ENCODE measurements around the gene IQGAP3. TPM values are rescaled to one million over a fixed set of nuclear protein-coding genes. Genes with fewer than 3 reads are reported as not detected.
A peak's percentile ranks its signal among the peaks of the same experiment; 100 is the strongest.
"Not testable (repeated sequence)": the region's sequence is repeated elsewhere in the genome, so short reads cannot be mapped to it uniquely, and the experiment has no call there.

IQGAP3 gene
- total RNA-seq, 2 donors from 2014 or later = 13.6 to 22.5 TPM

DNA sequence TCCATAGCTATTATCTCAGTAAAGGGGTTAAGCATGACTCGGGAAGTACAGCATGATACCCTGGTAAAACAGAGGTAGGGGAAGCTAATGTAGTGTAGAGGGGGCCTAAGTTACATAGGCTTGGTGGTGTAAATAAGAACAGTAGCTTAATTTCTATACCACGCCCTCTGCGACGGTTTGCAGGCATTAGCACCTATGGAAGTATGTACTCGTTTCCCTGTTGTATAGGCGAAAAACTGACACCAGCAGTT, 18.7 kb upstream of the IQGAP3 start:
- H3K36me3 Mint-ChIP-seq (ENCODE audit: insufficient read depth in 2 of 2) = peaks cover 4 to 7% of the 10 kb centered on the region in 2 donors
- peaks cover 24% of the 10 kb centered on the region for H3K4me1 Mint-ChIP-seq (ENCODE audit: low read depth)
- H3K4me3 Mint-ChIP-seq = peak overlapping the region; percentile 83 to 87
- no peak for DNase-seq
- H3K27me3 Mint-ChIP-seq (ENCODE audit: low read depth) = no peaks in the 10 kb centered on the region
- peak overlapping the region; percentile 92 for H3K27ac Mint-ChIP-seq
- peak in 1 of 2 donors; percentile 11 for ATAC-seq (replicated peaks in 1 of 2)
- H3K9me3 Mint-ChIP-seq = no peaks in the 10 kb centered on the region

DNA sequence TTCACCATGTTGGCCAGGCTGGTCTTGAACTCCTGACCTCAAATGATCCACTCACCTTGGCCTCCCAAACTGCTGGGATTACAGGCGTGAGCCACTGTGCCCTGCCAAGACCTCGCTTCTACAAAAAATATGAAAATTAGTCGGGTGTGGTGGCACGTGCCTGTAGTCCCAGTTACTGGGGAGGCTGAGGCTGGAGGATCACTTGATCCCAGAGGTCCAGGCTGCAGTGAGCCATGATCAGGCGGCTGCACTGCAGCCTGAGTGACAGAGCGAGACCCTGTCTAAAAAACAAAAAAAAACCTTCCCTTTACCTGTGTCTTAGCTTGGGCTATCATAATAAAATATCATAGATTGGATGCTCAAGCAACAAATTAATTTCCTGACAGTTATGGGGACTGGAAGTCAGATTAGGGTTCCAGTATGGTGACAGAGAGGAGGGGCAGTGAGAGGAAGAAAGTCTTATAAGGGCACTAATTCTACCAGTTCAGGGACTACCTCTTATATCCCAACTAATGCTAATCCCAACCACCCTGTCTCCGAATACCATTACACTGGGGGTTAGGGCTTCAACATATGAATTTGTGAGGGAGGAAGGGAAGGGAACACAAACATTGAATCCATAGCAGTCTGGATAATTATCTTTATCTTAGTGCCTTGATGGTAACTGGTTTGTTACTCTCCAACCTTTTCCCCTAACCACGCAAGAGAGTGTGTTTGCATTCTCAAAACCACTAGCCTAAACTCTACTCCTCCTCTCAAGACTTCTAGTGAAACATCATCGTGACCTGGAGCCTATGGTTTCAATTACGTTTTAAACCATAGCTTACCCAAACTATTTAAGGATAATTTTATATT, 18.2 kb upstream of the IQGAP3 start:
- Mint-ChIP-seq H3K4me1 (ENCODE audit: low read depth) (peaks cover 24% of the 10 kb centered on the region), H3K36me3 (ENCODE audit: insufficient read depth in 2 of 2) (peaks cover 4 to 7% of the 10 kb centered on the region in 2 donors), H3K27ac (peak overlapping the region; percentile 92), H3K4me3 (peak overlapping the region; percentile 83 to 87), H3K27me3 (ENCODE audit: low read depth) (no peaks in the 10 kb centered on the region), H3K9me3 (no peaks in the 10 kb centered on the region)
- DNase-seq (no peak), ATAC-seq (replicated peaks in 1 of 2) (no peak)

DNA sequence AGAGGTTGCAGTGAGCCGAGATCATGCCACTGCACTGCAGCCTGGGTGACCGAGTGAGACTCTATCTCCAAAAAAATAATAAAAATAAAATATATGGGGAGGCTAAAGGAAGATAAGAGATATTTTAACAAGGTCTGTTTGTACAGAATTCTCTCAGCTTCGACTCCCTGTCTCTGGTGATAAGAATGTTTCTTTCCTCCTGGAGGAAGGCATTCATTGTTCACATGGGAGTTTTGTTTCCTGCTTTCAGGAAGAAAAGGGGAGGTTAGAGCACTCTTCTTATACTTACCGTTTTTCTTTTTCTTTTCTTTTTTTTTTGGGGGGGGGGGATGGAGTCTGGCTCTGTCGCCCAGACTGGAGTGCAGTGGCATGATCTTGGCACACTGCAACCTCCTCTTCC, 17.2 kb upstream of the IQGAP3 start:
- peaks cover 18% of the 10 kb centered on the region for H3K4me1 Mint-ChIP-seq (ENCODE audit: low read depth)
- H3K27ac Mint-ChIP-seq = no peak overlapping the region
- H3K9me3 Mint-ChIP-seq = no peaks in the 10 kb centered on the region
- DNase-seq (no peak), ATAC-seq (replicated peaks in 1 of 2) (no peak)
- no peak overlapping the region for H3K4me3 Mint-ChIP-seq
- H3K36me3 Mint-ChIP-seq (ENCODE audit: insufficient read depth in 2 of 2) = no peaks in the 10 kb centered on the region
- no peaks in the 10 kb centered on the region for H3K27me3 Mint-ChIP-seq (ENCODE audit: low read depth)

DNA sequence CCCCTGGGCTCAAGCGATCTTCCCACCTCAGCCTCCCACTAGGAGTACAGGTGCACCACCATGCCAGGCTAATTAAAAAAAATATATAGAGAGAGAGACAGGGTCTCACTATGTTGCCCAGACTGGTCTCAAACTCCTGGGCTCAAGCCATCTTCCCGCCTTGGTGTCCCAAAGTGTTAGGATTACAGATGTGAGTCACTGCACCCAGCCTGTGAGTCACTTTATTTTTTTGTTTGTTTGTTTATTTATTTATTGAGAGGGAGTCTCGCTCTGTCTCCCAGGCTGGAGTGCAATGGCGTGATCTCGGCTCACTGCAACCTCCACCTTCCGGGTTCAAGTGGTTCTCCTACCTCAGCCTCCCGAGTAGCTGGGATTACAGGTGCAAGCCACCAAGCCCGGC, 15.6 kb upstream of the IQGAP3 start:
- not testable (repeated sequence) for H3K9me3 Mint-ChIP-seq; H3K27me3 Mint-ChIP-seq (ENCODE audit: low read depth); H3K27ac Mint-ChIP-seq; H3K4me3 Mint-ChIP-seq; H3K36me3 Mint-ChIP-seq (ENCODE audit: insufficient read depth in 2 of 2); ATAC-seq (replicated peaks in 1 of 2); DNase-seq
- peaks cover 32% of the 10 kb centered on the region for H3K4me1 Mint-ChIP-seq (ENCODE audit: low read depth)

DNA sequence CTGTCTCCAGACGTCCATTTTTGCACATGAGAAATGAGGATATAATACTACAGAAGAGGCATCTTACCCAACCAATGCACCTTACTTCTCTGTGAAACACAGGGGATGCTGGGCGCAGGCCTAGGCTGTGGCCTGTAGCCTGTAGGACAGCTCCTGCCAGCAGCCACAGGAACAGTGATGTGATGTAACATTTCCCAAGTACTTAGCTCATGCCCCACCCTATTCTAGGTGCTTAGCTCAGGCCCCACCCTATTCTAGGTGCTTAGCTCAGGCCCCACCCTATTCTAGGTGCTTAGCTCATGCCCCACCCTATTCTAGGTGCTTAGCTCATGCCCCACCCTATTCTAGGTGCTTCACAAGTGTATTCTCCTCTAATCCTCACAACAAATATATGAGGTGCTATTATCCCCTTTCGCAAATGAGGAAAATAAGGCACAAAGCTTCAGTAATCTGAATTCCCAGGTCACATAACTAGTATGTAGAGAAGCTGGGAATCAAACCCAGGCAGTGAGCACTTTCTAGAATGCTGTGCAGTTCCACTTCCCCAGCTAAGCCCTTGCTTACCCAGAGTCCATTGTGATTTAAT, 14.6 kb upstream of the IQGAP3 start:
- Mint-ChIP-seq H3K27ac (no peak overlapping the region), H3K27me3 (ENCODE audit: low read depth) (no peaks in the 10 kb centered on the region), H3K9me3 (no peaks in the 10 kb centered on the region), H3K4me1 (ENCODE audit: low read depth) (peaks cover 34% of the 10 kb centered on the region), H3K4me3 (no peak overlapping the region), H3K36me3 (ENCODE audit: insufficient read depth in 2 of 2) (no peaks in the 10 kb centered on the region)
- ATAC-seq (replicated peaks in 1 of 2) (no peak), DNase-seq (no peak)

DNA sequence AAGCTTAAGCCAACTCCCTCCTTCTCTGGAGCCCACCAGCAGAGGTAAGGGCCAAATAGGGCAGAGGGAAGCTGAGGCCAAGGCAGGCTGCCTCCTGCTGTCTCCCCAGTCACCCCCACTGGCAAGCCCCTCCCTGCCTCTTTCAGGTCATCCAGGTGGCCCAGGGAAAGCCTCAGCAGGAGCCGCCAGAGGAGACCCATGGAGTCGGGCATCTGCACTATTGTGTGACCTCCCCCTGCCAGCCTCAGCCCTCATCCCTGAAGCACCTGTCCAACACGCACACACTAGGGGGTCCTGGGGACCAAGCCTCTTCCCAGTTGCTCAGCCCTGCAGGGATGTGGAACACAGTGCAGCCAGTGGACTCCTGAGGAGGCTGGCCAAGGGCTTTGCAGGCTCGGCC, 14.0 kb upstream of the IQGAP3 start:
- Mint-ChIP-seq H3K27me3 (ENCODE audit: low read depth) (no peaks in the 10 kb centered on the region), H3K4me1 (ENCODE audit: low read depth) (peaks cover 40% of the 10 kb centered on the region), H3K9me3 (no peaks in the 10 kb centered on the region), H3K36me3 (ENCODE audit: insufficient read depth in 2 of 2) (no peaks in the 10 kb centered on the region), H3K27ac (no peak overlapping the region), H3K4me3 (no peak overlapping the region)
- DNase-seq = no peak
- ATAC-seq (replicated peaks in 1 of 2) = no peak

DNA sequence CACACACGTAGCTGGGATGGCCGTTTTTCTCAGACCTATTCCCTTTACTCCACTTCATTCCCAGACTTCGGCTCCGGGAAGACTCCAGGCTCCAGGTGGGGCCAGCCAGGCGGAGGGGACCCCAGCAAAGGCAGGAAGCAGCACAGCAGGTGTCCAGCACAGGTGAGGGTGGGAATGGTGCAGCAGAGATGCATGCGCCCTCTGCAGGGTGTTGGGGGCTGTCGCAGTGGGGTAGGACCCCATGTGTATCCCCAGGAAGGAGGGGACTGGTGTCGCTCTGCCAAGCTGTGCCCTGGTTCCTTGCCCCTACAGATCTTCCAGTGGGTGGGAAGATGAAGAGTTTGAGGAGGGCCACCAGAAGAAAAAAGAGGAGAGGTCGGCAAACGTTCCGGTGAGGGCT, 12.4 kb upstream of the IQGAP3 start:
- no peaks in the 10 kb centered on the region for H3K36me3 Mint-ChIP-seq (ENCODE audit: insufficient read depth in 2 of 2)
- H3K27ac Mint-ChIP-seq = no peak overlapping the region
- H3K9me3 Mint-ChIP-seq = no peaks in the 10 kb centered on the region
- no peak overlapping the region for H3K4me3 Mint-ChIP-seq
- H3K4me1 Mint-ChIP-seq (ENCODE audit: low read depth) = peaks cover 35% of the 10 kb centered on the region
- DNase-seq (no peak), ATAC-seq (replicated peaks in 1 of 2) (no peak)
- no peaks in the 10 kb centered on the region for H3K27me3 Mint-ChIP-seq (ENCODE audit: low read depth)

DNA sequence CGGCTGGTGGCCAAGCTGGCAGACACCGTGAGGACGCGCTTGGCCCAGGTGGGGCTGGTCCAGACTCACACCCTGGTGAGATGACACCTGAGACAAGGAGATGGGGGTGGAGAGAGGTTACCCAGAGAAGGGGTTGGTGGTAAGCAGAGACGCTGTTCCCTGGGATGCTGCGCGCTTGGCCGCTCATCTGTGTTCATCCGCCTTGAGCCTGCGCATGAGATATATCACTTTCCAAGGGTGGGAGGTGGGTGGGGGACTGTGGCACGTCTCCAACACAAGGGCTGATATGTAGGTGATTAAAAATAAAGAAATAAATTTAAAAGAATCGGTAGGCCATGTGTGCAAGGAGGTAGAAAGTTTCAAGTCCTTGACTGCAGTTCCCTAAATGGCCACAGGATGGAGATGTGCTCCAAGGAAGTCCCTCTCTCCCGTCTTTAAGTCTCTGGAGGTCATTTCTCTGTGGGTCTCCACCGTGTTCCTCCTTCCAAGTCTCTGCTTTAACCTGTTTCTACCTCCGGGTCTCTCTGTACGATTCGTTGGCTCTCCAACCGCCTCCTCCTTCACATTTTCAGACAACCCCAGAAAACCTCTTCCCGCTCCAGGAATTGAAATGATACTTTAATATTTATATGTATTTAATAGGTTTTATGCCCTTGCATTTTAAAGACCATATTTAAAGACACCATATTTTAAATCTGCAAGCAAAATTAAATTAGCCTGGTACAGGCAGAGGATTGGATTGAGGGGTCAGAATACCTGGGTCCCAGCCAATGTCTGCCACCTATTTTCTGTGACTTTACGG, 11.7 kb upstream of the IQGAP3 start:
- Mint-ChIP-seq H3K27ac (peak overlapping the region; percentile 64), H3K36me3 (ENCODE audit: insufficient read depth in 2 of 2) (no peaks in the 10 kb centered on the region), H3K9me3 (no peaks in the 10 kb centered on the region), H3K27me3 (ENCODE audit: low read depth) (no peaks in the 10 kb centered on the region), H3K4me3 (peak overlapping the region; percentile 79 to 96), H3K4me1 (ENCODE audit: low read depth) (peaks cover 35% of the 10 kb centered on the region)
- peak; percentile 32 to 33 for ATAC-seq (replicated peaks in 1 of 2)
- peak; percentile 78 to 80 for DNase-seq

DNA sequence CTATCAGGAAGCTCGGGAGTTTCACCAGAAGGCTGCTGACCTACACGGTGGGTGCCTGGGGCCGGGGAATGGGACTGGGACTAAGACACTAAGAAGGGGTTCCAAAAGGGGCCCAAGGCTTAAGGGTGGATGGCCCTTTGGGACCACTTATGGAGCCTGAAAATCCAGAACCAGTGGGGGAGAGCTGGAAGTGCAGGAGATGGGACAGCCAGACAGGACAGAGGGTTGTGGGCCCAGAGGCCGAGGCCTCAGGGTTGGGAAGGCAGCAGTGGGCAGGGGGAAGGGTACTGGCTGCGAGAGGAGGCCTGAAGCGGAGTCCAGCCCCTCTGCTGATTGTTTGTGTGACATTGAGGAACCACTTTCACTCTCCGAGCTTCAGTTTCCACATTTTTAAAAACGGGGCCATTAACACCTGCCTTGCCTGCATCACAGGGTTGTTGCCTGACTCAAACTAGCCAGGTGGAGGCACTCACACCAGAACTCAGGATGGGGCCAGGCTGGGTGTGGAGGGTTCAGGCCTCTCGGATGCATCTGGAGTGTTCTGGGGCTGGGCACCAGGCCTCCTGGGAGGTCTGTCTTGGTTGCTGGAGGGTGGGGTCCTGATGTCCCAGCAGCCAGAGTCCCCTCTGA, 10.1 kb upstream of the IQGAP3 start:
- H3K36me3 Mint-ChIP-seq (ENCODE audit: insufficient read depth in 2 of 2) = no peaks in the 10 kb centered on the region
- H3K9me3 Mint-ChIP-seq = no peaks in the 10 kb centered on the region
- ATAC-seq (replicated peaks in 1 of 2) (peak; percentile 65 to 69), DNase-seq (peak; percentile 41 to 42)
- H3K27ac Mint-ChIP-seq = peak overlapping the region; percentile 53
- no peaks in the 10 kb centered on the region for H3K27me3 Mint-ChIP-seq (ENCODE audit: low read depth)
- H3K4me1 Mint-ChIP-seq (ENCODE audit: low read depth) = peaks cover 40% of the 10 kb centered on the region
- peak overlapping the region; percentile 79 to 96 for H3K4me3 Mint-ChIP-seq

DNA sequence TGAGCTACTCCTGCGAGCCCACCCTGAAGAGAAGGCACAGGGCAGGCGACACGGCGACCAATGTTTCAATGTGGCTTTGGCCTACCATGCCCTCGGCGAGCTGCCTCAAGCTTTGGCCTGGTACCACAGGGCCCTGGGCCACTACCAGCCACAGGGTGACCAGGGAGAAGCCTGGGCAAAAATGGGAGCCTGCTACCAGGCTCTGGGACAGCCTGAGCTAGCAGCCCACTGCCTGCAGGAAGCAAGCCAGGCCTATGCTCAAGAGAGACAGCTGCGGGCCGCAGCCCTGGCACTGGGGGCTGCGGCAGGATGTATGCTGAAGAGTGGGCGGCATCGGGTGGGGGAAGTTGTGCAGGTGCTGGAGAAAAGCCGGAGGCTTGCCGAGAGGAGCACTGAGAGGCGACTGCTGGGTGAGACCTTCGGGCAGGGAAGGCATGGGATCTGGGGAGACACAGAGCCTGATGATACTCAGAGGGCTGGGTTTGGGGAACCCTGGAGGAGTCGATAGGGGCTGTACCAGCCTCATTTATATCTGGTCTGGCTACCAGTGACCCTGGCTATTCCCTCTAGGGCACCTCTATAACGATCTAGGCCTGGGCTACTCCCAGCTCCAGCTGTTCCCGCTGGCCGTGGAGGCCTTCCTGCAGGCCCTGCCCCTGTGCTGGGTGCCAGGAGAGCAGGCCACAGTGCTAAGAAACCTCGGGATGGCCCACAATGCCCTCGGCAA, 9.5 kb upstream of the IQGAP3 start:
- Mint-ChIP-seq H3K4me1 (ENCODE audit: low read depth) (peaks cover 40% of the 10 kb centered on the region), H3K27me3 (ENCODE audit: low read depth) (no peaks in the 10 kb centered on the region), H3K36me3 (ENCODE audit: insufficient read depth in 2 of 2) (no peaks in the 10 kb centered on the region), H3K4me3 (peak overlapping the region; percentile 79 to 96), H3K9me3 (no peaks in the 10 kb centered on the region), H3K27ac (peak overlapping the region; percentile 53)
- peak; percentile 59 to 63 for DNase-seq
- ATAC-seq (replicated peaks in 1 of 2) = peak; percentile 72 to 80

DNA sequence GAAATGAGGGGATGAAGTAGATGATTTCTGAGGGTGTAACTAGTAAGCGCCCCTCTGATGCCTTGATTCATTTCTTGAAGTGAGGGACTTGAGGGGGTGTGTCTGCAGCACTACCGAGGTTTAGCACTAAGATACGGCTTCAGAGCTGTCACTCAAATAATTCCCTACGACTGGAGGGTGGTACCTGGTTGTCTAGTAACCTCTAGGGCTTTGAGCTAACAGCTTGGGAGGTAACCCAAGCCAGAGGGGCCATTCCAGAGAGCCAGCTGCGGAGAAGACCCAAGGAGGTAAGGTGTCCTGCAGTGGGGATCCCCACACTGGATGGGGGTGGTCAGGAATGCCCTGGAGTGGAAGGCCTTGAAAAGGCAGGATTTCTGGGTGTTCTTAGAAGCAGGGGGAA, 7.1 kb upstream of the IQGAP3 start, which contains the start of gene TTC24:
Gene TTC24, plus strand, starts transcription at position 252 of the 400 bp plus-strand sequence. CDS start 1,642 bp downstream, outside the sequence.
- no peaks in the 10 kb centered on the region for H3K36me3 Mint-ChIP-seq (ENCODE audit: insufficient read depth in 2 of 2)
- peaks cover 40% of the 10 kb centered on the region for H3K4me1 Mint-ChIP-seq (ENCODE audit: low read depth)
- H3K9me3 Mint-ChIP-seq = no peaks in the 10 kb centered on the region
- H3K4me3 Mint-ChIP-seq = no peak within 1 kb of the TSS
- DNase-seq (no peak), ATAC-seq (replicated peaks in 1 of 2) (no peak)
- no peaks in the 10 kb centered on the region for H3K27me3 Mint-ChIP-seq (ENCODE audit: low read depth)
- no peak within 1 kb of the TSS for H3K27ac Mint-ChIP-seq

DNA sequence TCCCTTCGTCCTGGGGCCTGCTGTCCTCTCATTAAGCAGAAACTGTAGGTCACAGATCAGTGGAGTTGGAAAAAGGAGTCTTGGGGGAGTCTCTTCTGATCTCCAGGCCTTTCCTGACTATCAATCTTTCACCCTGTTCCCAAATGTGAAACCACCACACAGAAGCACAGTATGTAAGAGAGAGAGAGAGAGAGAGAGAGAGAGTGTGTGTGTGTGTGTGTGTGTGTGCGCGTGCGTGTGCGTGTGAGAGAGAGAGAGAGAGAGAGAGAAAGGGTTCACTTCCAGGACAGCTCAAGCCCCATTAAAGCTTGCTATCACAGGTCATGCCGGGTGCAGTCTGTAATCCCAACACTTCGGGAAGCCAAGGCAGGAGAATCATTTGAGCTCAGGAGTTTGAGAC, 5.7 kb upstream of the IQGAP3 start:
- DNase-seq (no peak), ATAC-seq (replicated peaks in 1 of 2) (no peak)
- Mint-ChIP-seq H3K9me3 (no peaks in the 10 kb centered on the region), H3K27me3 (ENCODE audit: low read depth) (peaks cover 5% of the 10 kb centered on the region), H3K4me3 (no peak overlapping the region), H3K27ac (no peak overlapping the region), H3K36me3 (ENCODE audit: insufficient read depth in 2 of 2) (no peaks in the 10 kb centered on the region), H3K4me1 (ENCODE audit: low read depth) (peaks cover 28% of the 10 kb centered on the region)
